CD4-positive, alpha-beta T cell (primary cell): ENCODE measurements around the gene CYB561A3. TPM values are rescaled to one million over a fixed set of nuclear protein-coding genes. Genes with fewer than 3 reads are reported as not detected.

Experiments
- ATAC-seq: fragments of 200-7000 bp; cut with Tn5 transposase; one replicate; pipeline ENCODE4 v1.10.0; 2022; ENCODE audit warnings: mild to moderate bottlenecking; ENCODE audit not compliant: poor library complexity
- CTCF ChIA-PET: fragments of 350-600 bp; sonication (Branson Sonifier 250); formaldehyde crosslinking; loops from one replicate; lab custom pipeline; 2021; ENCODE audit warnings: antibody characterized with exemption, inconsistent platforms; lab: Charles Lee
- POLR2A ChIA-PET: fragments of 350-600 bp; sonication (Branson Sonifier 250); formaldehyde crosslinking; loops from one replicate; lab custom pipeline; 2021; ENCODE audit warnings: antibody characterized with exemption, inconsistent platforms; lab: Charles Lee
- DNase-seq, 14 experiments: peaks; one replicate each; pipeline ENCODE4 v3.0.0-alpha.2; 2013 to 2020; ENCODE audit warnings: mixed read lengths in 2 of 14
- H3K27ac ChIP-seq, 2 donors: one replicate each; pipeline versions ENCODE4 v1.5.1 to v1.7.0; 2013; ENCODE audit warnings: low read length in 2 of 2, low read depth in 1 of 2, mild to moderate bottlenecking in 1 of 2
- H3K27me3 ChIP-seq, 2 experiments: 1 replicate in 1 of 2; 2 replicates in 1 of 2; pipeline versions ENCODE4 v1.6.1 to v1.7.0; 2013; ENCODE audit warnings: low read length in 2 of 2, control low read depth in 1 of 2, mild to moderate bottlenecking in 1 of 2, moderate library complexity in 1 of 2; ENCODE audit not compliant: insufficient read depth in 2 of 2, control insufficient read depth in 1 of 2
- H3K36me3 ChIP-seq: one replicate; pipeline ENCODE4 v1.6.1; 2013; ENCODE audit warnings: low read length, control low read depth; ENCODE audit not compliant: insufficient read depth
- H3K4me1 ChIP-seq: one replicate; pipeline ENCODE4 v1.6.1; 2013; ENCODE audit warnings: low read length, control low read depth; ENCODE audit not compliant: insufficient read depth
- H3K4me3 ChIP-seq: one replicate; pipeline ENCODE4 v1.5.1; 2013; ENCODE audit warnings: mild to moderate bottlenecking, low read length, moderate library complexity
- H3K9me3 ChIP-seq, 2 experiments: 1 replicate in 1 of 2; 2 replicates in 1 of 2; pipeline versions ENCODE4 v1.6.1 to v1.7.0; 2013; ENCODE audit warnings: low read length in 2 of 2, mild to moderate bottlenecking in 2 of 2, control low read depth in 1 of 2, moderate library complexity in 1 of 2; ENCODE audit not compliant: control insufficient read depth in 1 of 2, insufficient read depth in 1 of 2
- H3K27ac Mint-ChIP-seq: one replicate; pipeline ENCODE4 v1.8.0; 2020; ENCODE audit warnings: mixed read lengths
- H3K27me3 Mint-ChIP-seq: one replicate; pipeline ENCODE4 v1.8.0; 2021; ENCODE audit warnings: mixed read lengths
- H3K36me3 Mint-ChIP-seq: one replicate; pipeline ENCODE4 v1.8.0; 2021; ENCODE audit warnings: low read depth, mixed read lengths
- H3K4me1 Mint-ChIP-seq: one replicate; pipeline ENCODE4 v1.8.0; 2021; ENCODE audit warnings: low read depth, mixed read lengths
- H3K4me3 Mint-ChIP-seq: one replicate; pipeline ENCODE4 v1.8.0; 2020; ENCODE audit warnings: mild to moderate bottlenecking, mixed read lengths
- H3K9me3 Mint-ChIP-seq: one replicate; pipeline ENCODE4 v1.8.0; 2020; ENCODE audit warnings: mixed read lengths
- CTCF ChIP-seq: fragments of 200-600 bp; IDR thresholded peaks from one replicate; pipeline ENCODE4 v1.8.0; 2022; ENCODE audit warnings: antibody characterized with exemption, mild to moderate bottlenecking
- intact Hi-C, 2 experiments: fragments of 100-400 bp; cut with DNase I in 1 of 2; cut with micrococcal nuclease in 1 of 2; formaldehyde crosslinking; loops; one replicate each; pipeline versions ENCODE4 v1.15.1 to v1.9.0; 2023 to 2025; cut with DNase I, micrococcal nuclease
- total RNA-seq, 174 experiments: library from RNA in 2 of 174; stranded (reverse) in 2 of 174; gene quantifications; one replicate each; pipeline ENCODE4 v1.2.3 and lab custom pipeline; 2021 to 2026

The CYB561A3 gene
- total RNA-seq, 2 experiments from 2014 or later, result 24.4 to 25.8 TPM

- Histone ChIP-seq H3K36me3 (peaks cover 24% of the 10 kb centered on the region), H3K4me3 (peak within 1 kb of the TSS; percentile 91), H3K27ac (peak within 1 kb of the TSS; percentile 85 to 87), H3K9me3 (no peaks in the 10 kb centered on the region), H3K4me1 (peaks cover 54% of the 10 kb centered on the region), H3K27me3 (no peaks in the 10 kb centered on the region)
- Mint-ChIP-seq H3K36me3 (peaks cover 50% of the 10 kb centered on the region), H3K9me3 (no peaks in the 10 kb centered on the region), H3K4me1 (peaks cover 69% of the 10 kb centered on the region), H3K27ac (peak within 1 kb of the TSS; percentile 95), H3K27me3 (no peaks in the 10 kb centered on the region), H3K4me3 (peak within 1 kb of the TSS; percentile 96)
- CTCF ChIA-PET, result interaction anchor here (1.6 to 6.0 kb wide), 3 partner anchors 28 to 60 kb away, joined by 11 to 173 read pairs (median 42); partner anchors contain the start of genes CYB561A3, TMEM138 and TMEM216
- POLR2A ChIA-PET, result interaction anchor here (0.8 to 5.3 kb wide), 10 partner anchors 10 to 419 kb away, joined by 3 to 64 read pairs (median 4); partner anchors contain the start of genes CPSF7, CYB561A3, SDHAF2 and TMEM109
- ATAC-seq, result peak; percentile 90
- peak; percentile 92 to 98 (median 97) for DNase-seq
- intact Hi-C loops, result loop anchor here in 1 of 2 experiments (1.0 to 5.0 kb wide), 3 partner anchors 29 to 491 kb away; partner anchors contain the start of genes CCDC86, TMEM109 and TMEM138
- TF ChIP-seq CTCF, result no peak
Observed at GRCh38 chr11:61332797-61333549, 28.7 kb downstream of the CYB561A3 start, which contains the start of the genes DDB1 and TKFC. Gene DDB1 (minus strand): TSS chr11:61333105. CDS start chr11:61332968, 137 bp downstream. Gene TKFC (plus strand): TSS chr11:61333228. CDS start chr11:61334729, 1,501 bp downstream.

GRCh38 chr11:61332281-61332796, 29.3 kb downstream of the CYB561A3 start:
- Mint-ChIP-seq H3K36me3 (peaks cover 56% of the 10 kb centered on the region), H3K27ac (peak overlapping the region; percentile 95), H3K27me3 (no peaks in the 10 kb centered on the region), H3K9me3 (no peaks in the 10 kb centered on the region), H3K4me1 (peaks cover 75% of the 10 kb centered on the region), H3K4me3 (peak overlapping the region; percentile 96)
- POLR2A ChIA-PET, result interaction anchor here (1.5 to 5.3 kb wide), 4 partner anchors 30 to 97 kb away, joined by 5 to 64 read pairs (median 38); partner anchors contain the start of genes CPSF7, CYB561A3, SDHAF2 and TMEM138
- Histone ChIP-seq H3K27me3 (no peaks in the 10 kb centered on the region), H3K4me3 (peak overlapping the region; percentile 91), H3K27ac (peak overlapping the region; percentile 85 to 87), H3K4me1 (peaks cover 54% of the 10 kb centered on the region), H3K36me3 (peaks cover 30% of the 10 kb centered on the region), H3K9me3 (no peaks in the 10 kb centered on the region)
- TF ChIP-seq CTCF, result no peak
- CTCF ChIA-PET, result interaction anchor here (0.9 kb wide), 1 partner anchor 61 kb away, joined by 3 read pairs; no protein-coding TSS in a partner anchor
- DNase-seq, result peak in 1 of 14 experiments; percentile 20
- no peak for ATAC-seq
- intact Hi-C loops, result loop anchor here in 1 of 2 experiments (5.0 kb wide), 2 partner anchors 420 to 490 kb away; partner anchors contain the start of genes CCDC86 and TMEM109

GRCh38 chr11:61331651-61332050, 30.0 kb downstream of the CYB561A3 start:
- no peak for TF ChIP-seq CTCF
- H3K9me3 Mint-ChIP-seq, result no peaks in the 10 kb centered on the region
- H3K4me3 Mint-ChIP-seq, result peak overlapping the region; percentile 96
- ATAC-seq (no peak), DNase-seq (no peak)
- POLR2A ChIA-PET, result interaction anchor here (1.1 to 5.3 kb wide), 3 partner anchors 30 to 99 kb away, joined by 4 to 64 read pairs (median 5); partner anchors contain the start of genes CPSF7, CYB561A3, SDHAF2 and TMEM138
- H3K4me1 ChIP-seq, result peaks cover 55% of the 10 kb centered on the region
- no peak overlapping the region for H3K27ac ChIP-seq
- H3K4me3 ChIP-seq, result peak overlapping the region; percentile 91
- no peaks in the 10 kb centered on the region for H3K27me3 ChIP-seq
- peaks cover 37% of the 10 kb centered on the region for H3K36me3 ChIP-seq
- no peaks in the 10 kb centered on the region for H3K27me3 Mint-ChIP-seq
- CTCF ChIA-PET, result interaction anchor here (0.7 to 1.6 kb wide), 3 partner anchors 31 to 61 kb away, joined by 3 read pairs; partner anchors contain the start of genes TMEM138 and VWCE
- H3K9me3 ChIP-seq, result no peaks in the 10 kb centered on the region
- H3K36me3 Mint-ChIP-seq, result peaks cover 63% of the 10 kb centered on the region
- peaks cover 74% of the 10 kb centered on the region for H3K4me1 Mint-ChIP-seq
- peak overlapping the region; percentile 95 for H3K27ac Mint-ChIP-seq
- intact Hi-C loops, result loop anchor here in 1 of 2 experiments (5.0 kb wide), 2 partner anchors 419 to 489 kb away; partner anchors contain the start of genes CCDC86 and TMEM109
